DOHH2 (cell line): ENCODE measurements around the gene NFIA.

Source experiments
- CTCF ChIP-seq: fragments of 200-600 bp; sonication (generic); IDR thresholded peaks from one replicate; pipeline ENCODE4 v1.5.1; 2014; ENCODE audit warnings: antibody characterized with exemption, mild to moderate bottlenecking, low read depth, low read length; ENCODE audit not compliant: poor library complexity, severe bottlenecking
- EZH2phosphoT487 ChIP-seq: fragments of 200-600 bp; sonication (generic); IDR thresholded peaks from 2 replicates; pipeline ENCODE4 v1.6.1; 2017; ENCODE audit warnings: borderline replicate concordance, mild to moderate bottlenecking, antibody characterized with exemption, low read length, moderate library complexity, mixed read lengths

- TF ChIP-seq CTCF (no peak), EZH2phosphoT487 (no peak)
Observed at GRCh38 chr1:61486783-61487536, 404.6 kb downstream of the NFIA start.
